Caco-2 (cell line): ENCODE data around the gene NTSR2. TPM values are rescaled to one million over a fixed set of nuclear protein-coding genes. Genes with fewer than 3 reads are reported as not detected.
"Not testable (repeated sequence)": the region's sequence is repeated elsewhere in the genome, so short reads cannot be mapped to it uniquely, and the experiment has no call there.

ENCODE experiments used
- BruUV-seq: library from RNA; stranded (reverse); fragments of 400-500 nt; replicated peaks from 2 replicates; lab custom pipeline; 2021; lab: Mats Ljungman, UMichigan
- CTCF ChIA-PET: fragments of 300-600 bp; sonication (Branson Sonifier 250); formaldehyde crosslinking; loops from one replicate; lab custom pipeline; 2022; ENCODE audit warnings: antibody characterized with exemption; lab: Charles Lee
- POLR2A ChIA-PET: fragments of 300-600 bp; sonication (Branson Sonifier 250); formaldehyde crosslinking; loops from one replicate; lab custom pipeline; 2022; ENCODE audit warnings: antibody characterized with exemption; lab: Charles Lee
- DNase-seq, 2 experiments: peaks; one replicate each; pipeline versions ENCODE4 v3.0.0 to v3.0.0-alpha.2; 2020 to 2022
- H3K27me3 ChIP-seq: replicated peaks from 2 replicates; pipeline ENCODE4 v1.6.0; 2011; ENCODE audit warnings: low read length; ENCODE audit not compliant: control insufficient read depth, insufficient read depth
- H3K36me3 ChIP-seq: 2 replicates; pipeline ENCODE4 v1.5.1; 2011; ENCODE audit warnings: low read length; ENCODE audit not compliant: control insufficient read depth, insufficient read depth
- H3K4me1 ChIP-seq: fragments of 250-450 bp; sonication (Bioruptor Pico); 2 replicates; pipeline ENCODE4 v1.5.1; 2020; ENCODE audit warnings: mild to moderate bottlenecking
- H3K4me3 ChIP-seq: 2 replicates; pipeline ENCODE4 v1.5.1; 2011; ENCODE audit warnings: low read depth, mild to moderate bottlenecking, control low read depth, low read length
- H3K9me3 ChIP-seq: fragments of 250-450 bp; sonication (Bioruptor Pico); 2 replicates; pipeline ENCODE4 v1.5.1; 2020; ENCODE audit warnings: mild to moderate bottlenecking, moderate library complexity
- H3K27ac Mint-ChIP-seq: one replicate; pipeline ENCODE4 v1.8.0; 2022; ENCODE audit warnings: mixed read lengths; ENCODE audit not compliant: unreplicated experiment
- H3K27me3 Mint-ChIP-seq: one replicate; pipeline ENCODE4 v1.8.0; 2022; ENCODE audit warnings: mixed read lengths; ENCODE audit not compliant: insufficient read depth, unreplicated experiment
- H3K36me3 Mint-ChIP-seq: one replicate; pipeline ENCODE4 v1.8.0; 2022; ENCODE audit warnings: mild to moderate bottlenecking, mixed read lengths; ENCODE audit not compliant: insufficient read depth, unreplicated experiment
- H3K4me1 Mint-ChIP-seq: one replicate; pipeline ENCODE4 v1.8.0; 2022; ENCODE audit warnings: low read depth, mixed read lengths; ENCODE audit not compliant: unreplicated experiment
- H3K4me3 Mint-ChIP-seq: one replicate; pipeline ENCODE4 v1.8.0; 2022; ENCODE audit warnings: mild to moderate bottlenecking, moderate library complexity, mixed read lengths; ENCODE audit not compliant: unreplicated experiment
- H3K9me3 Mint-ChIP-seq: one replicate; pipeline ENCODE4 v1.8.0; 2022; ENCODE audit warnings: mixed read lengths; ENCODE audit not compliant: unreplicated experiment
- intact Hi-C: fragments of 100-400 bp; cut with micrococcal nuclease; formaldehyde crosslinking; loops from one replicate; pipeline ENCODE4 v1.10.0; 2022; ENCODE audit not compliant: unreplicated experiment
- total RNA-seq: library from RNA; stranded (reverse); gene quantifications from 2 replicates; pipeline ENCODE4 v1.2.3, GENCODE V29; 2022
- TF ChIP-seq, protein P1 (sequence below), 2 experiments: fragments of 200-600 bp in 1 of 2; IDR thresholded peaks; 1 replicate in 1 of 2; 2 replicates in 1 of 2; pipeline versions ENCODE4 v1.5.1 to v1.8.0; 2011 to 2022; ENCODE audit warnings: antibody characterized with exemption in 1 of 2, control low read depth in 1 of 2, inconsistent platforms in 1 of 2, low read depth in 1 of 2, low read length in 1 of 2, mild to moderate bottlenecking in 1 of 2, moderate library complexity in 1 of 2; ENCODE audit not compliant: insufficient read depth in 1 of 2, severe bottlenecking in 1 of 2, unreplicated experiment in 1 of 2

NTSR2 gene
- total RNA-seq, 1 experiment from 2014 or later = not detected

DNA sequence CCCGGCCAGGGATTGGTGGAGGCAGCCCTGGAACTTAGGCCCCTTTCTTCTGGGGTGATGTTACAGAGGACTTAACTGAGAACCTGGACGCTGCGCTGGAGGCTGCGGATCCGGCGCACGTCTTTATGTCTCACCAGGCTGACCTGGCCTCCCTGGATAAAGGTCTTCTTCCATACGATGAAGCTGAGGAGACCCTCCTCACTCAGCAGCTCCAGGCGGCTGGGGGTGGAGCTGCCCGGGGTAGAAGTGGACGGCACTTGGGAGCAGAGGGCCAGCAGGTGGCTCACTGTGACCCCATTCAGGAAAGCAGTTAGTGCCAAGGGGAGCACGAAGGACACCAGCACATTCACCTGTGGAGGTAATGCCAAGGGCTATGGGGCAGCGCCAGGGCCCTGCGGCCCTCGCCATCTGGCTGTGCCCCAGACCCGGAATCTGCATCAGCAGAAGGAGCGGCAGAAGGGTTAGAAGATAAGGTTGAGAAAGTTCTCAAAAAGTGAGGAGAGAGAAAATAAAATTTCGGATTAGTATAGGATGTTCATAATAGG lies 8.0 kb downstream of the NTSR2 start:
- peak in 1 of 2 experiments; percentile 6 for DNase-seq
- H3K4me1 ChIP-seq = peaks cover 2% of the 10 kb centered on the region
- ChIA-PET POLR2A (no interaction called here), CTCF (no interaction called here)
- H3K36me3 Mint-ChIP-seq = no peaks in the 10 kb centered on the region
- peaks cover 3% of the 10 kb centered on the region for H3K4me1 Mint-ChIP-seq
- no peak overlapping the region for H3K27ac Mint-ChIP-seq
- TF ChIP-seq, protein P1, sequence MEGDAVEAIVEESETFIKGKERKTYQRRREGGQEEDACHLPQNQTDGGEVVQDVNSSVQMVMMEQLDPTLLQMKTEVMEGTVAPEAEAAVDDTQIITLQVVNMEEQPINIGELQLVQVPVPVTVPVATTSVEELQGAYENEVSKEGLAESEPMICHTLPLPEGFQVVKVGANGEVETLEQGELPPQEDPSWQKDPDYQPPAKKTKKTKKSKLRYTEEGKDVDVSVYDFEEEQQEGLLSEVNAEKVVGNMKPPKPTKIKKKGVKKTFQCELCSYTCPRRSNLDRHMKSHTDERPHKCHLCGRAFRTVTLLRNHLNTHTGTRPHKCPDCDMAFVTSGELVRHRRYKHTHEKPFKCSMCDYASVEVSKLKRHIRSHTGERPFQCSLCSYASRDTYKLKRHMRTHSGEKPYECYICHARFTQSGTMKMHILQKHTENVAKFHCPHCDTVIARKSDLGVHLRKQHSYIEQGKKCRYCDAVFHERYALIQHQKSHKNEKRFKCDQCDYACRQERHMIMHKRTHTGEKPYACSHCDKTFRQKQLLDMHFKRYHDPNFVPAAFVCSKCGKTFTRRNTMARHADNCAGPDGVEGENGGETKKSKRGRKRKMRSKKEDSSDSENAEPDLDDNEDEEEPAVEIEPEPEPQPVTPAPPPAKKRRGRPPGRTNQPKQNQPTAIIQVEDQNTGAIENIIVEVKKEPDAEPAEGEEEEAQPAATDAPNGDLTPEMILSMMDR (IDR thresholded peaks at IDR 0.05; ENCODE audit: insufficient read depth in 1 of 2, low read depth in 1 of 2, low read length in 1 of 2, severe bottlenecking in 1 of 2, unreplicated experiment in 1 of 2) = no peak
- no peaks in the 10 kb centered on the region for H3K27me3 ChIP-seq
- no peaks in the 10 kb centered on the region for H3K27me3 Mint-ChIP-seq
- peaks cover 24% of the 10 kb centered on the region for H3K9me3 Mint-ChIP-seq
- H3K4me3 ChIP-seq = no peak overlapping the region
- H3K4me3 Mint-ChIP-seq = no peak overlapping the region
- H3K36me3 ChIP-seq = no peaks in the 10 kb centered on the region
- BruUV-seq = no TSS peak
- intact Hi-C loops = no loop called here
- H3K9me3 ChIP-seq = peaks cover 7% of the 10 kb centered on the region

DNA sequence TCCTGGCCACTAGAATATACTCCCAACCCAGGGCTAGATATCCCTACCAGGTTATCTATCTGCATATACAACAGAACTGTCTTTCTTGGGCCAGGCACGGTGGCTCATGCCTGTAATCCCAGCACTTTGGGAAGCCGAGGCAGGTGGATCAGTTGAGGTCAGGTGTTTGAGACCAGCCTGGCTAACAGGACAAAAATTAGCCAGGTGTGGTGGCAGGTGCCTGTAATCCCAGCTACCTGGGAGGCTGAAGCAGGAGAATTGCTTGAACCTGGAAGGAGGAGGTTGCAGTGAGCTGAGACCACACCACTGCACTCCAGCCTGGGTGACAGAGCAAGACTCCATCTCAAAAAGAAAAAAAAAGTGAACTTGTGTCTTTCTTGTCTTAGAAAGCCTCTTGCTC lies 9.6 kb downstream of the NTSR2 start:
- peaks cover 24% of the 10 kb centered on the region for H3K9me3 Mint-ChIP-seq
- BruUV-seq, H3K27me3 ChIP-seq, H3K27ac Mint-ChIP-seq, H3K4me3 ChIP-seq, H3K27me3 Mint-ChIP-seq, CTCF ChIA-PET, intact Hi-C loops, H3K4me3 Mint-ChIP-seq, POLR2A ChIA-PET, H3K9me3 ChIP-seq, H3K36me3 Mint-ChIP-seq, H3K36me3 ChIP-seq: not testable (repeated sequence)
- H3K4me1 ChIP-seq = peaks cover 15% of the 10 kb centered on the region
- DNase-seq = peak in 1 of 2 experiments; percentile 18
- H3K4me1 Mint-ChIP-seq = peaks cover 12% of the 10 kb centered on the region

DNA sequence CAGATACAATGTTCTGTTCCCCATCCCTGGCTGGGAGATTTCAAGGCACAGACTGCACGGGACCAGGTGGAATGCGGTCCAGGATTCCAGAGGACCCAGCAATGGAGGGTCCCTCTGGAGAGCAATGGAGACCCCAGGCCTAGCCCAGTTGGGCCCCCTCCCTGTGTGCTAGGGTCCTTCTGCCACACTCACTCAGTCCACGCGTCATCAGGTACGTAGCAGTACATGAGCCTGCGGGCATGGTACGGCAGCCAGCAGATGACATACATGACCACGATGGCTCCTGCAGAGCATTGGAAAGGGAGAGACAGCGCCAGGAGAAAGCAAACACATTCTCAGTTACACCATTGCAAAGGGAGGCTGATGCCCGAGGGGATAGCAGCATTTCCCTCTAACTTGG lies 10.1 kb downstream of the NTSR2 start:
- TF ChIP-seq, protein P1 (IDR thresholded peaks at IDR 0.05; ENCODE audit: insufficient read depth in 1 of 2, low read depth in 1 of 2, low read length in 1 of 2, severe bottlenecking in 1 of 2, unreplicated experiment in 1 of 2) = no peak
- no TSS peak for BruUV-seq
- H3K27me3 ChIP-seq = no peaks in the 10 kb centered on the region
- no peaks in the 10 kb centered on the region for H3K36me3 Mint-ChIP-seq
- no peak overlapping the region for H3K4me3 ChIP-seq
- no peak overlapping the region for H3K27ac Mint-ChIP-seq
- no peak overlapping the region for H3K4me3 Mint-ChIP-seq
- ChIA-PET POLR2A (no interaction called here), CTCF (no interaction called here)
- H3K9me3 ChIP-seq = peaks cover 7% of the 10 kb centered on the region
- peaks cover 24% of the 10 kb centered on the region for H3K9me3 Mint-ChIP-seq
- no peaks in the 10 kb centered on the region for H3K36me3 ChIP-seq
- no peaks in the 10 kb centered on the region for H3K27me3 Mint-ChIP-seq
- peak in 1 of 2 experiments; percentile 22 for DNase-seq
- intact Hi-C loops = no loop called here
- peaks cover 20% of the 10 kb centered on the region for H3K4me1 ChIP-seq
- H3K4me1 Mint-ChIP-seq = peaks cover 12% of the 10 kb centered on the region
